Right lobe of liver (tissue), 4 donors: ENCODE results near the gene DGCR6.
"Not testable (repeated sequence)": the region's sequence is repeated elsewhere in the genome, so short reads cannot be mapped to it uniquely, and the experiment has no call there.

Experiments used
- CTCF ChIP-seq, 4 donors: fragments of 200-600 bp in 3 of 4; fragments of 450-650 bp in 1 of 4; IDR thresholded peaks; one replicate each; pipeline versions ENCODE4 v1.5.1 to v1.8.0; 2016 to 2022; ENCODE audit warnings: antibody characterized with exemption in 4 of 4, mild to moderate bottlenecking in 2 of 4
- POLR2A ChIP-seq: fragments of 450-650 bp; IDR thresholded peaks from one replicate; pipeline ENCODE4 v1.6.1; 2017; ENCODE audit warnings: antibody characterized with exemption, mild to moderate bottlenecking
- donor health status: DM: no; HTN: no; CAD: no.
- donor health status: DM: no; HTN: no; CAD: no.
- donor health status: DM: no; HTN: yes; CAD: no.

DNA sequence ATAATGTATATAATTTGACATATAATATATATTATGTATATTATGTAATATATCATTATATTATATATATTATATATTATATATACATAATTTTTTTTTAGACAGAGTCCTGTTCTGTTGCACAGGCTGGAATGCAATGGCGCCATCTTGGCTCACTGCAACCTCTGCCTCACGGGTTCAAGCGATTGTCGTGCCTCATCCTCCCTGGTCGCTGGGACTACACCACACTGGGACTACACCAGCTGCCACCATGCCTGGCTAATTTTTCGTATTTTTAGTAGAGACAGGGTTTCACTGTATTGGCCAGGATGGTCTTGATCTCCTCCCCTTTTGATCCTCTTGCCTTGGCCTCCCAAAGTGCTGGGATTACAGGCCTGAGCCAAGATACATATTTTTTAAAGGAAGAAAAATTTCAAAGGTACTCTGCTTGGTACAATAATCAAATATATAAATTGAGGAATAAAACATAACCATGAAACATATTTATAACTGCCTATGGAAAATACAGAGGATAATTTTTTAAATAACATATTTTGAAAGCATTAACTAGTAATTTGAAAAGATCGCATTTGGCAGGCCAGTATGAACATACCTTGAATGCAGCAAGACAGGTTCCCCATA lies 10.0 kb upstream of the DGCR6 start:
- not testable (repeated sequence) for TF ChIP-seq CTCF (IDR thresholded peaks at IDR 0.05); POLR2A
